ENCODE measurements around the gene PPM1H. TPM values are rescaled to one million over a fixed set of nuclear protein-coding genes. Genes with fewer than 3 reads are reported as not detected.
"Not testable (repeated sequence)": the region's sequence is repeated elsewhere in the genome, so short reads cannot be mapped to it uniquely, and the experiment has no call there.

The PPM1H gene
- total and polyA plus RNA-seq, 11 donors = 1.3 to 9.6 (median 4.9) TPM

- ATAC-seq = no peak
- WGBS, 4 donors = 70 to 82% (median 81%) methylated on average over 1 of the region's 1 CpG
- H3K27ac ChIP-seq = no peak overlapping the region
- H3K36me3 ChIP-seq = no peaks in the 10 kb centered on the region
- no peak for DNase-seq
- TF ChIP-seq CTCF (IDR thresholded peaks at IDR 0.05) = no peak
- no peak for TF ChIP-seq POLR2A (IDR thresholded peaks at IDR 0.05)
- H3K4me1 ChIP-seq = no peaks in the 10 kb centered on the region
- H3K4me3 ChIP-seq = no peak overlapping the region
- no peaks in the 10 kb centered on the region for H3K27me3 ChIP-seq
- peaks cover 0 to 4% (median 0%) of the 10 kb centered on the region in 12 donors for H3K9me3 ChIP-seq
- intact Hi-C loops (cut with DNase I) = no loop called here
Observed at GRCh38 chr12:62950317-62950716, 15.4 kb upstream of the PPM1H start.

- intact Hi-C loops (cut with DNase I) = no loop called here
- no peak overlapping the region for H3K4me3 ChIP-seq
- ATAC-seq (no peak), DNase-seq (no peak)
- peaks cover 0 to 4% (median 0%) of the 10 kb centered on the region in 12 donors for H3K9me3 ChIP-seq
- WGBS, 4 donors = 93 to 96% (median 95%) methylated on average over 1 of the region's 1 CpG
- H3K4me1 ChIP-seq = no peaks in the 10 kb centered on the region
- no peak overlapping the region for H3K27ac ChIP-seq
- H3K36me3 ChIP-seq = no peaks in the 10 kb centered on the region
- no peak for TF ChIP-seq POLR2A (IDR thresholded peaks at IDR 0.05)
- no peak for TF ChIP-seq CTCF (IDR thresholded peaks at IDR 0.05)
- peaks cover 0 to 3% (median 0%) of the 10 kb centered on the region in 9 donors for H3K27me3 ChIP-seq
Observed at GRCh38 chr12:62948123-62948522, 13.2 kb upstream of the PPM1H start.

DNA sequence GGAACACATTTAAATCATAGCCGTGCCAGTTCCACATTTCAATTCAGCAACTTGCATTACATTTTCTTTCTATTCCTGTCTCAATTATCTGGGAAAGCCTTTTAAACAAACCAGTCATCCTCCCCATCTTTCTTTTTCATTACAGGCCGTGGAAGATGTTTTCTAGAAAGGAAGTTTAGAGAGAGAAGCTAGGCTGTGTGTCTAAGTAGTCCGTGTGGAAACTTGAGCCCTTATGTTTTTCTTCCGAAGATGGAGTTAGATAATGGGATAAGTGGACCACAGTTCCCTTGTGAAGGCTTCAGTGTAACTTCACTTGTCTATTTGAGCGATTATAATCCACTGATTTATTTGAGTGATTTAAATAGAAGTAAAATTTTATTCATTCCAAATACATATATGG is 12.4 kb upstream of the PPM1H start:
- H3K4me1 ChIP-seq = no peaks in the 10 kb centered on the region
- no peak overlapping the region for H3K27ac ChIP-seq
- ATAC-seq = no peak
- H3K27me3 ChIP-seq = peaks cover 0 to 3% (median 0%) of the 10 kb centered on the region in 9 donors
- 73 to 84% (median 81%) methylated on average over 5 of the region's 5 CpGs for WGBS, 4 donors
- no peak for TF ChIP-seq CTCF (IDR thresholded peaks at IDR 0.05)
- TF ChIP-seq POLR2A (IDR thresholded peaks at IDR 0.05) = no peak
- intact Hi-C loops (cut with DNase I) = no loop called here
- DNase-seq = no peak
- H3K36me3 ChIP-seq = no peaks in the 10 kb centered on the region
- H3K4me3 ChIP-seq = no peak overlapping the region
- peaks cover 0 to 4% (median 0%) of the 10 kb centered on the region in 12 donors for H3K9me3 ChIP-seq

GRCh38 chr12:62943779-62944395 is 8.9 kb upstream of the PPM1H start:
- no peak overlapping the region for H3K4me3 ChIP-seq
- peaks cover 0 to 4% (median 0%) of the 10 kb centered on the region in 12 donors for H3K9me3 ChIP-seq
- TF ChIP-seq POLR2A (IDR thresholded peaks at IDR 0.05) (no peak), CTCF (IDR thresholded peaks at IDR 0.05) (no peak)
- H3K27me3 ChIP-seq = peaks cover 0 to 3% (median 0%) of the 10 kb centered on the region in 9 donors
- H3K27ac ChIP-seq = no peak overlapping the region
- DNase-seq = no peak
- intact Hi-C loops (cut with DNase I) = no loop called here
- WGBS, 4 donors = 65 to 72% (median 69%) methylated on average over 3 of the region's 3 CpGs
- no peaks in the 10 kb centered on the region for H3K36me3 ChIP-seq
- no peaks in the 10 kb centered on the region for H3K4me1 ChIP-seq
- ATAC-seq = no peak

- not testable (repeated sequence) for H3K4me1 ChIP-seq, H3K9me3 ChIP-seq
- 81 to 90% (median 85%) methylated on average over 4 of the region's 4 CpGs for WGBS, 4 donors
Observed at GRCh38 chr12:62942316-62942715, 7.4 kb upstream of the PPM1H start.

More at GRCh38 chr12:62942316-62942715, 7.4 kb upstream of the PPM1H start:
- H3K4me3 ChIP-seq; ATAC-seq; intact Hi-C loops (cut with DNase I); DNase-seq; H3K36me3 ChIP-seq; H3K27me3 ChIP-seq; H3K27ac ChIP-seq: not testable (repeated sequence)

Data from heart left ventricle (tissue), 16 donors.